ENCODE data around the gene NAT10.
A peak's percentile ranks its signal among the peaks of the same experiment; 100 is the strongest.
"Not testable (repeated sequence)": the region's sequence is repeated elsewhere in the genome, so short reads cannot be mapped to it uniquely, and the experiment has no call there.

The NAT10 gene

GRCh38 chr11:34174412-34175041 is 69.1 kb downstream of the NAT10 start:
- TF ChIP-seq Cebpa-rat (IDR thresholded peaks at IDR 0.05) = no peak
- Histone ChIP-seq H3K27ac (no peak overlapping the region), H3K9me3 (replicated peaks in 1 of 11) (no peaks in the 10 kb centered on the region), H3K4me2 (peak overlapping the region; percentile 55 to 96 (median 80)), H3K27me3 (no peaks in the 10 kb centered on the region), H4K20me1 (peaks cover 0 to 15% (median 0%) of the 10 kb centered on the region in 11 experiments; a peak in 2 of 22 replicates), H3K4me1 (peaks cover 0 to 10% (median 5%) of the 10 kb centered on the region in 10 experiments; a peak in 11 of 20 replicates), H3K9ac (peak overlapping the region in 8 of 11 experiments; percentile 1 to 62 (median 44); a peak in 12 of 22 replicates), H3K4me3 (peak overlapping the region in 9 of 10 experiments; percentile 26 to 51 (median 39); a peak in 15 of 20 replicates), H3K36me3 (no peaks in the 10 kb centered on the region)

GRCh38 chr11:34175284-34176019 is 70.0 kb downstream of the NAT10 start:
- Histone ChIP-seq H3K4me2 (no peak overlapping the region), H3K27ac (no peak overlapping the region), H4K20me1 (peaks cover 0 to 15% (median 0%) of the 10 kb centered on the region in 11 experiments; a peak in 2 of 22 replicates), H3K36me3 (no peaks in the 10 kb centered on the region), H3K4me3 (no peak overlapping the region), H3K9ac (no peak overlapping the region), H3K4me1 (peaks cover 0 to 10% (median 5%) of the 10 kb centered on the region in 10 experiments; a peak in 11 of 20 replicates), H3K27me3 (no peaks in the 10 kb centered on the region), H3K9me3 (replicated peaks in 1 of 11) (no peaks in the 10 kb centered on the region)
- no peak for TF ChIP-seq Cebpa-rat (IDR thresholded peaks at IDR 0.05)

- Histone ChIP-seq H3K4me1 (peaks cover 0 to 10% (median 5%) of the 10 kb centered on the region in 10 experiments; a peak in 11 of 20 replicates), H3K9ac (no peak overlapping the region), H3K9me3 (replicated peaks in 1 of 11) (no peaks in the 10 kb centered on the region), H3K4me3 (no peak overlapping the region), H4K20me1 (peaks cover 0 to 15% (median 0%) of the 10 kb centered on the region in 11 experiments; a peak in 2 of 22 replicates), H3K27me3 (no peaks in the 10 kb centered on the region), H3K27ac (no peak overlapping the region), H3K4me2 (no peak overlapping the region), H3K36me3 (no peaks in the 10 kb centered on the region)
- no peak for TF ChIP-seq Cebpa-rat (IDR thresholded peaks at IDR 0.05)
Measured at GRCh38 chr11:34176751-34177209, 71.4 kb downstream of the NAT10 start.

- Histone ChIP-seq H3K4me1 (peaks cover 0 to 10% (median 5%) of the 10 kb centered on the region in 10 experiments; a peak in 11 of 20 replicates), H3K4me3 (no peak overlapping the region), H3K27ac (no peak overlapping the region), H3K9ac (no peak overlapping the region), H3K27me3 (no peaks in the 10 kb centered on the region), H3K36me3 (no peaks in the 10 kb centered on the region), H3K9me3 (replicated peaks in 1 of 11) (no peaks in the 10 kb centered on the region), H3K4me2 (no peak overlapping the region), H4K20me1 (peaks cover 0 to 9% (median 0%) of the 10 kb centered on the region in 11 experiments; a peak in 2 of 22 replicates)
- no peak for TF ChIP-seq Cebpa-rat (IDR thresholded peaks at IDR 0.05)
Measured at GRCh38 chr11:34178209-34178821, 72.9 kb downstream of the NAT10 start.

GRCh38 chr11:34179026-34179675 is 73.7 kb downstream of the NAT10 start:
- Histone ChIP-seq H3K27ac (no peak overlapping the region), H3K36me3 (no peaks in the 10 kb centered on the region), H3K4me2 (no peak overlapping the region), H3K9ac (no peak overlapping the region), H3K4me3 (no peak overlapping the region), H3K4me1 (peaks cover 0 to 6% (median 5%) of the 10 kb centered on the region in 10 experiments; a peak in 11 of 20 replicates), H3K9me3 (replicated peaks in 1 of 11) (no peaks in the 10 kb centered on the region), H4K20me1 (peaks cover 0 to 5% (median 0%) of the 10 kb centered on the region in 11 experiments; a peak in 1 of 22 replicates), H3K27me3 (no peaks in the 10 kb centered on the region)
- no peak for TF ChIP-seq Cebpa-rat (IDR thresholded peaks at IDR 0.05)

GRCh38 chr11:34180040-34180813 is 74.8 kb downstream of the NAT10 start:
- Histone ChIP-seq H3K9me3 (replicated peaks in 1 of 11) (no peaks in the 10 kb centered on the region), H3K4me2 (no peak overlapping the region), H3K36me3 (no peaks in the 10 kb centered on the region), H4K20me1 (no peaks in the 10 kb centered on the region; a peak in 1 of 22 replicates), H3K4me3 (no peak overlapping the region), H3K9ac (no peak overlapping the region), H3K27me3 (no peaks in the 10 kb centered on the region), H3K27ac (no peak overlapping the region), H3K4me1 (peaks cover 0 to 4% (median 0%) of the 10 kb centered on the region in 10 experiments; a peak in 1 of 20 replicates)
- TF ChIP-seq Cebpa-rat (IDR thresholded peaks at IDR 0.05) = no peak

GRCh38 chr11:34180814-34181165 is 75.4 kb downstream of the NAT10 start:
- not testable (repeated sequence) for H3K4me3 ChIP-seq; H3K4me1 ChIP-seq; H3K36me3 ChIP-seq; H3K4me2 ChIP-seq; H4K20me1 ChIP-seq; H3K27me3 ChIP-seq; H3K27ac ChIP-seq; H3K9me3 ChIP-seq (replicated peaks in 1 of 11); H3K9ac ChIP-seq

GRCh38 chr11:34181251-34181650 is 75.8 kb downstream of the NAT10 start:
- peaks cover 0 to 2% (median 0%) of the 10 kb centered on the region in 10 experiments; a peak in 1 of 20 replicates for H3K4me1 ChIP-seq
- H3K4me2 ChIP-seq = no peak overlapping the region
- H3K27me3 ChIP-seq = no peaks in the 10 kb centered on the region
- H3K9me3 ChIP-seq (replicated peaks in 1 of 11) = no peaks in the 10 kb centered on the region
- H3K27ac ChIP-seq = 0 out of 22 replicates have a peak overlapping the region, but pooled peaks of 1 of the 11 experiments have one; percentile 3
- no peak overlapping the region for H3K9ac ChIP-seq
- no peak for TF ChIP-seq Cebpa-rat (IDR thresholded peaks at IDR 0.05)
- no peaks in the 10 kb centered on the region; a peak in 1 of 22 replicates for H4K20me1 ChIP-seq
- no peaks in the 10 kb centered on the region for H3K36me3 ChIP-seq
- no peak overlapping the region for H3K4me3 ChIP-seq
